HG03442 (cell line): Measurements from ENCODE around the gene PHLDB2.
"Not testable (repeated sequence)": the region's sequence is repeated elsewhere in the genome, so short reads cannot be mapped to it uniquely, and the experiment has no call there.

Source experiments
- ATAC-seq: cut with Tn5 transposase; IDR thresholded peaks from one replicate; pipeline ENCODE4 v1.9.1; 2021; ENCODE audit warnings: mild to moderate bottlenecking, moderate library complexity; ENCODE audit not compliant: unreplicated experiment

PHLDB2 gene

GRCh38 chr3:111859061-111859973 is at the start of gene PHLDB2:
PHLDB2 (plus strand) TSS chr3:111859265; CDS start chr3:111884078, 24,813 bp downstream.
- ATAC-seq, result no peak

GRCh38 chr3:111810909-111811308 is 48.2 kb upstream of the PHLDB2 start:
- no peak for ATAC-seq

- ATAC-seq, result no peak
Measured at GRCh38 chr3:111811811-111812210, 47.3 kb upstream of the PHLDB2 start.

GRCh38 chr3:111812701-111813100 is 46.4 kb upstream of the PHLDB2 start:
- ATAC-seq, result no peak

- no peak for ATAC-seq
Measured at GRCh38 chr3:111813441-111813840, 45.6 kb upstream of the PHLDB2 start.

GRCh38 chr3:111813979-111814378 is 45.1 kb upstream of the PHLDB2 start:
- ATAC-seq, result no peak

GRCh38 chr3:111816771-111817170 is 42.3 kb upstream of the PHLDB2 start:
- not testable (repeated sequence) for ATAC-seq

- ATAC-seq, result no peak
Measured at GRCh38 chr3:111819927-111820326, 39.1 kb upstream of the PHLDB2 start.

- ATAC-seq, result no peak
Measured at GRCh38 chr3:111820651-111821050, 38.4 kb upstream of the PHLDB2 start.

GRCh38 chr3:111821891-111822290 is 37.2 kb upstream of the PHLDB2 start:
- no peak for ATAC-seq

- ATAC-seq, result no peak
Measured at GRCh38 chr3:111822804-111823203, 36.3 kb upstream of the PHLDB2 start.

GRCh38 chr3:111823341-111823855 is 35.7 kb upstream of the PHLDB2 start:
- ATAC-seq, result no peak

GRCh38 chr3:111824351-111824750 is 34.7 kb upstream of the PHLDB2 start:
- no peak for ATAC-seq

GRCh38 chr3:111827871-111828270 is 31.2 kb upstream of the PHLDB2 start:
- no peak for ATAC-seq

GRCh38 chr3:111828530-111828929 is 30.5 kb upstream of the PHLDB2 start:
- ATAC-seq, result no peak

- no peak for ATAC-seq
Measured at GRCh38 chr3:111829023-111829422, 30.0 kb upstream of the PHLDB2 start.

- ATAC-seq, result no peak
Measured at GRCh38 chr3:111831840-111832239, 27.2 kb upstream of the PHLDB2 start.

GRCh38 chr3:111837112-111837511 is 22.0 kb upstream of the PHLDB2 start:
- ATAC-seq, result no peak

GRCh38 chr3:111838133-111838532 is 20.9 kb upstream of the PHLDB2 start:
- ATAC-seq, result no peak

GRCh38 chr3:111846039-111846438 is 13.0 kb upstream of the PHLDB2 start:
- ATAC-seq, result no peak

GRCh38 chr3:111846717-111847116 is 12.3 kb upstream of the PHLDB2 start:
- ATAC-seq, result no peak

GRCh38 chr3:111848283-111848682 is 10.8 kb upstream of the PHLDB2 start:
- ATAC-seq, result no peak
